G401 (cell line): Measurements from ENCODE around the gene CSH2. TPM values are rescaled to one million over a fixed set of nuclear protein-coding genes. Genes with fewer than 3 reads are reported as not detected.
"Not testable (repeated sequence)": the region's sequence is repeated elsewhere in the genome, so short reads cannot be mapped to it uniquely, and the experiment has no call there.

ENCODE experiments used
- DNase-seq: peaks from one replicate; pipeline ENCODE4 v3.0.0-alpha.2; 2015; ENCODE audit warnings: low spot score
- in situ Hi-C: cut with HindIII; loops from 2 replicates; pipeline ENCODE4 v1.10.0; 2016; ENCODE audit warnings: low sequenced_read_pairs, mixed read lengths
- total RNA-seq: library from RNA; depleted of rRNA; stranded (reverse); fragments of >200 nt; shearing (Covaris generic); gene quantifications from 2 replicates; pipeline ENCODE4 v1.2.3, GENCODE V29; 2014

CSH2 gene
- total RNA-seq, 1 experiment from 2014 or later: not detected

- in situ Hi-C loops, DNase-seq: not testable (repeated sequence)
Measured at GRCh38 chr17:63869491-63870291, 3.8 kb downstream of the CSH2 start.

DNA sequence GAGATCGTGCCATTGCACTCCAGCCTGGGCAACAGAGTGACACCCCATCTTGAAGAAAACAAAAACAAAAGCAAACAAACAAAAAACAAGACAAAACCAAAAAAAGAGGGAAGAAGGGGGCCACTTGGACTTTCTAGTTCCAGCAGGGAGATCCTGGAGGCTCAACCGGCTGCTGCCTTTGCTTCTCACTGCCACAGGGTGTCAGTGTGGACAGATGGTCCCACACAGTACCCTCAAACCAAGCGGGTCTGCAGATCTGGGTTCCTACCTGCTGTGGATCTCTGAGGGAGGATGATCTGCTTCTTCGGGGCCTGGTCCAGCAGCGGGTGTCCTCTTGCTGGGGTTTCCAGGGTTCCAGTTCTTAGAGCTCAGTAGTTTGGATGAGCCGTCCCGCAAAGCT, 6.9 kb downstream of the CSH2 start:
- in situ Hi-C loops, DNase-seq: not testable (repeated sequence)

DNA sequence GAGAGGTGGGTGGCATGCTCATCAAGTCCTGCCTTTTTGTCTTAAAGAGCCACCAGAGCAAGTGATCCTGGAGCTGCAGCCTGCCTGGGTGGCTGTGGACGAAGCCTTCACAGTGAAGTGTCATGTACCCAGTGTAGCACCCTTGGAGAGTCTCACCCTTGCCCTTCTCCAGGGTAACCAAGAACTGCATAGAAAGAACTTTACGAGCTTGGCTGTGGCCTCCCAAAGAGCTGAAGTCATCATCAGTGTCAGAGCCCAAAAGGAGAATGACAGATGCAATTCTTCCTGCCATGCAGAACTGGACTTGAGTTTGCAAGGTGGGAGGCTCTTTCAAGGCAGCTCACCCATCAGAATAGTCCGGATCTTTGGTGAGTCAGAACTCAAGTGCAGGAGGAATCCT, 14.2 kb downstream of the CSH2 start:
- in situ Hi-C loops: no loop called here
- no peak for DNase-seq

DNA sequence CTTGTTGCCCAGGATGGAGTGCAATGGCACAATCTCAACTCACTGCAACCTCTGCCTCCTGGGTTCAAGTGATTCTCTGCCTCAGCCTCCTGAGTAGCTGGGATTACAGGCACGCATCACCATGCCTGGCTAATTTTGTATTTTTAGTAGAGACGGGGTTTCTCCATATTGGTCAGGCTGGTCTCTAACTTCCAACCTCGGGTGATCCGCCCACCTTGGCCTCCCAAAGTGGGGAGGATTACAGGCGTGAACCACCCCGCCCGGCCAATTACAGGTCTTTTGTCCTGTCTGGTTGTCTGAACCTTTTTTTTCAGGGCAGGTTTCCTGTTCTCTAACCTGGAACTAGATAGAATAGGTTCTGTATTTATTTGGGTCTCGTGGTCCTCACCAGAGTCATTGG, 17.1 kb downstream of the CSH2 start:
- DNase-seq, in situ Hi-C loops: not testable (repeated sequence)

- in situ Hi-C loops: no loop called here
- DNase-seq: no peak
Measured at GRCh38 chr17:63855185-63855584, 18.3 kb downstream of the CSH2 start.

- in situ Hi-C loops: no loop called here
- no peak for DNase-seq
Measured at GRCh38 chr17:63854709-63855108, 18.8 kb downstream of the CSH2 start.

DNA sequence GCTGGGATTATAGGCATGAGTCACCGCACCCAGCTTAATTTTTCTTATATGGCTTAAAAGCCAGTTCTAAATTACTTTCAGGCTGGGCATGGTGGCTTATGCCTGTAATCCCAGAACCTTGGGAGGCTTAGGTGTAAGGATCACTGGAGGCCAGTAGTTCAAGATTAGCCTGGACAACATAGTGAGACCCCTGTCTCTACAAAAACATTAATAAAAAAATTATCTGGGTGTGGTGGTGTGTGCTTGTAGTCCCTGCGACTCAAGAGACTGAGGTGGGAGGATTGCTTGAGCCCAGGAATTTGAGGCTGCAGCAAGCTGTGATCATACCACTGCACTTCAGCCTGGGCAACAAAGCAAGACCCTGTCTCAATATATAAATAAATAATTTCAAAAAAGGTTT, 20.2 kb downstream of the CSH2 start:
- in situ Hi-C loops: no loop called here
- no peak for DNase-seq

DNA sequence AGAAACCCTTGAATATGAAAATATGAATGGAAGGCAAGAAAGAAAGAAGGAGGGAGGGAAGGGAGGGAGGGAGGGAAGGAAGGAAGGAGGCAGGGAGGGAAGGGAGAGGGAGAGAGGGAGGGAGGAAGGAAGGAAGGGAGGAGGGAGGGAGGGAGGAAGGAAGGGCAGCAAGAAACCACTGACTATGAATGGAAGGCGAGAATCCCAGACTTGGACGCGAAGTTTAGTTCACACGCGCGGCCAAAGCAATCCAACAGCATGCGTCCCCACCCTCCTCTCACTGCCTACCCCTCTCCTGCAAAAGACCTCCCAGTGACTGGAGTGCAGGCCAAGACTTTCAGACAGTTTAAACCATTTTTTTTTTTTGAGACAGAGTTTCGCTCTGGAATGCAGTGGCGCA, 23.1 kb downstream of the CSH2 start:
- in situ Hi-C loops: no loop called here
- DNase-seq: no peak

- in situ Hi-C loops: no loop called here
- DNase-seq: peak; percentile 86
Measured at GRCh38 chr17:63848834-63849689, 24.4 kb downstream of the CSH2 start.

DNA sequence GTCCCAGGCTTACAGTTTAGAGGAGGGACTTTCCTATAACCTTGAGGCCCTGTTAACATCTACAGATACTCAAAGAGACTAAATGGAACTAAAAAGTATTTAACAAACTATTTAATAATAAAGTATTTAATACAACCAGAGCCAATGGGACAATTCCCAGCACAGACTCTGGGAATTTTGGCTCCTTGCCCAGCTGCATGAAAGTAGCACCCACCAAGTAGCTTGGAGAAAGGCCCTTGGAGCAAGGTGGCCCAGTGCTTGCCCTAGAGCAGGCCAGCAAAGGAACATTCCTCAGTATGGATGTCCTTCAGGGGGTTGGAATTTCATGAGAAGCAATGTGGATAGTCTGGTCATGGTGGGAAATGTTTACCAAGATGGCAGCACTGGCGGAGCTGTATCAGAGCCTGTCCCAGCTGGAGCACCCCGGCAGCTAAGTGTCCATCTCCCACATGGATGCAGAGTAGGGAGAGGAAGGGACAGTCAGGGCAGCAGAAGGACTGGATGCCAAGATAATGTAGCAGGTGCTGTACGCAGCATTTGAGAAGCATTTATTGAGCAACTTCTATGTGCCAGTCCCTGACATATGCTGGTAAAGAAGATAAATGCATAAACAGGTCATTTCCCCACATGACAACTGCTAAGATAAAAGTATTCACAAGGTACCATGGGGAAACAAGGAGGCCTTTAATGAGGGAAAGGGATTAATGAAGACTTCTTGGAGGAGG, 25.8 kb downstream of the CSH2 start:
- in situ Hi-C loops: no loop called here
- no peak for DNase-seq

- in situ Hi-C loops: no loop called here
- DNase-seq: no peak
Measured at GRCh38 chr17:63845509-63845908, 28.0 kb downstream of the CSH2 start.

DNA sequence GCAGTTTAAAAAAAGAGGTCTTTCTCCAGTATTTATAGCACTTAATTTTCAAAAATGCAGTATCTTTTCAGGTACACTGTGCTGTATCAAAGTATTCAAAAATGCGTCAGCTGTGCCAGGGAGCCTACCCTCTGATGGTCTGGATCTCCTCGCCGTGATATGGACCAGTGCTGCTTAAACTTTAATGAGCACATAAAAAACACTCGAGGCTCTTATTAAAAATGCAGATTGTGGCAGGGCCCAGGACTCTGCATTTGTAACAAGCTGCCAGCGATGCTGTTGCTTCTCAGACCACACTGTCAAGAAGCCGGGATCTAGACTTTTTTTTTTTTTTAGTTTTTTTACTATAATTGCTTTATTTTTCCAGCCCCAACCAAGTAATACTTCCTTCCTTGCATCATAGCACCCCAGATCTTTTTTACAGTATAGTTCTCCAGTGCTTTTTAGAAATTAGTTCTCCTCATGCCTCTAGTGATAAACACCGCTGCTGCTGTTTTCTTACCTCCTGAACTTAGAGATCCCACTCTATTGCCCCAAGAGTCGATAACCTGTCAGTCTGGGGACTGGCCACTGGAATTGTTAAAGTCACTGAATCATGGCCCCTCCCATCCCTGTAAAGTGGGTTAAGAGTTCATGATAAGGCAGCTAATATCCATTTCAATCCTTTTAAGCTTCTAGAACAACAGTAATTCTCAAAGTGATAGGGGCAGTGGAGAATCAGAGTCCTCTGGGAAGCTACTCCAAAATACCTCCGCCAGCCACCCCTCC, 29.4 kb downstream of the CSH2 start:
- no peak for DNase-seq
- in situ Hi-C loops: no loop called here

GRCh38 chr17:63843387-63843888, 30.0 kb downstream of the CSH2 start:
- in situ Hi-C loops: not testable (repeated sequence)
- DNase-seq: peak; percentile 35

GRCh38 chr17:63842540-63843386, 30.7 kb downstream of the CSH2 start, which contains the start of gene SMARCD2:
SMARCD2 (minus strand) TSS chr17:63842685; CDS start chr17:63842674, 11 bp downstream.
- in situ Hi-C loops: no loop called here
- DNase-seq: peak; percentile 99

GRCh38 chr17:63842173-63842539, 31.3 kb downstream of the CSH2 start:
- DNase-seq: no peak
- in situ Hi-C loops: no loop called here

GRCh38 chr17:63841350-63842172, 31.9 kb downstream of the CSH2 start:
- DNase-seq: peak; percentile 78
- in situ Hi-C loops: no loop called here
